Natural killer cell (primary cell): ENCODE data around the gene B3GNT5. TPM values are rescaled to one million over a fixed set of nuclear protein-coding genes. Genes with fewer than 3 reads are reported as not detected.

Experiments used
- ATAC-seq, 3 donors: fragments of 150-1000 bp in 2 of 3; fragments of 200-7000 bp in 1 of 3; cut with Tn5 transposase; 1 replicate in 1 of 3; 2 replicates in 2 of 3; pipeline ENCODE4 v1.10.0; 2021; ENCODE audit warnings: mild to moderate bottlenecking in 2 of 3, moderate library complexity in 2 of 3
- DNase-seq, 2 donors: peaks; one replicate each; pipeline versions ENCODE4 v3.0.0 to v3.0.0-alpha.2; 2013 to 2021; ENCODE audit warnings: mixed read lengths in 1 of 2
- H3K27ac ChIP-seq: one replicate; pipeline ENCODE4 v1.5.1; 2013; ENCODE audit warnings: mild to moderate bottlenecking, low read length
- H3K27me3 ChIP-seq: one replicate; pipeline ENCODE4 v1.6.1; 2013; ENCODE audit warnings: low read length; ENCODE audit not compliant: control insufficient read depth, insufficient read depth
- H3K36me3 ChIP-seq: one replicate; pipeline ENCODE4 v1.6.1; 2013; ENCODE audit warnings: low read length; ENCODE audit not compliant: control insufficient read depth, insufficient read depth
- H3K4me1 ChIP-seq: one replicate; pipeline ENCODE4 v1.6.1; 2013; ENCODE audit warnings: low read length; ENCODE audit not compliant: control insufficient read depth, insufficient read depth
- H3K4me3 ChIP-seq: one replicate; pipeline ENCODE4 v1.5.1; 2013; ENCODE audit warnings: low read length
- H3K9me3 ChIP-seq: one replicate; pipeline ENCODE4 v1.6.1; 2013; ENCODE audit warnings: low read length; ENCODE audit not compliant: control insufficient read depth, insufficient read depth
- H3K27ac Mint-ChIP-seq, 2 donors: one replicate each; pipeline ENCODE4 v1.8.0; 2022; ENCODE audit warnings: mild to moderate bottlenecking in 2 of 2, mixed read lengths in 2 of 2, moderate library complexity in 1 of 2
- H3K27me3 Mint-ChIP-seq, 2 donors: one replicate each; pipeline ENCODE4 v1.8.0; 2022; ENCODE audit warnings: low read depth in 2 of 2, mixed read lengths in 2 of 2
- H3K36me3 Mint-ChIP-seq: one replicate; pipeline ENCODE4 v1.8.0; 2022; ENCODE audit warnings: mixed read lengths
- H3K4me1 Mint-ChIP-seq, 2 donors: one replicate each; pipeline ENCODE4 v1.8.0; 2022; ENCODE audit warnings: mixed read lengths in 2 of 2
- H3K4me3 Mint-ChIP-seq: one replicate; pipeline ENCODE4 v1.8.0; 2022; ENCODE audit warnings: mild to moderate bottlenecking, moderate library complexity, mixed read lengths
- H3K9me3 Mint-ChIP-seq, 2 donors: one replicate each; pipeline ENCODE4 v1.8.0; 2022; ENCODE audit warnings: mixed read lengths in 2 of 2
- CTCF ChIP-seq: fragments of 200-600 bp; IDR thresholded peaks from one replicate; pipeline ENCODE4 v1.8.0; 2022; ENCODE audit warnings: antibody characterized with exemption
- WGBS: methylation state at CpG from one replicate; pipeline ENCODE4 v1.1.7; 2013; ENCODE audit warnings: missing lambda C conversion rate; ENCODE audit not compliant: insufficient coverage; 5-methylcytosine and 5-hydroxymethylcytosine counted together
- intact Hi-C: fragments of 100-400 bp; cut with micrococcal nuclease; formaldehyde crosslinking; loops from one replicate; pipeline ENCODE4 v1.14.2; 2022
- total RNA-seq, 4 donors: library from RNA; stranded (reverse); fragments of 120-200 nt in 1 of 4; gene quantifications; one replicate each; pipeline versions ENCODE4 v1.2.3 to v1.2.4, GENCODE V29; 2013 to 2022

Gene B3GNT5
- total RNA-seq, 3 donors from 2014 or later (not counting 1 experiment from before 2014, with no cell fraction given), result 1.2 to 4.5 (median 3.4) TPM

GRCh38 chr3:183307749-183308148 is 54.7 kb downstream of the B3GNT5 start:
- H3K27ac ChIP-seq, result no peak overlapping the region
- no peak overlapping the region for H3K4me3 ChIP-seq

DNA sequence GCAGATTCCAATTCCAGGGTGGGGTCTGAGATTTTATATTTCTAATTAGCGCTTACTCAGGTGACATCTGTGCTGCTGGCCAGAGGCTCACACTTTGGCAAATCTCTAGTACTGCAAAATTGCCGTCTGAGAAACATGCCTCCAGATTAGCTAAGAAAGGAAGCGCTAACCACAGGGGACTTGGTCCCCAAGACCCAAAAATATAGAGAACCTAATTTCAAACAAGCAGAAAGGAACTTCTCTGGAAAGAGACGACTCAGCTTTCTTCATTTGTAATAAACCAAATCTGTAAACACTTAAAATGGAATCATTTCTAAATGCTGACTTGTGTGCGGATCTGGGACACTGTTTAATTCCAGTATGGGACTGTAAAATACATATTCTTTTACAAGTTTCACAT is 55.7 kb downstream of the B3GNT5 start:
- Histone ChIP-seq H3K9me3 (no peaks in the 10 kb centered on the region), H3K27ac (no peak overlapping the region), H3K4me1 (peaks cover 7% of the 10 kb centered on the region), H3K4me3 (no peak overlapping the region), H3K27me3 (no peaks in the 10 kb centered on the region), H3K36me3 (no peaks in the 10 kb centered on the region)
- Mint-ChIP-seq H3K9me3 (no peaks in the 10 kb centered on the region), H3K27me3 (peaks cover 0 to 3% of the 10 kb centered on the region in 2 donors), H3K4me3 (no peak overlapping the region), H3K4me1 (peaks cover 15 to 17% of the 10 kb centered on the region in 2 donors), H3K36me3 (no peaks in the 10 kb centered on the region), H3K27ac (no peak overlapping the region)
- ATAC-seq (no peak), DNase-seq (no peak)
- TF ChIP-seq CTCF, result no peak
- 65% methylated on average over 4 of the region's 5 CpGs for WGBS
- intact Hi-C loops, result loop anchor here (5.0 kb wide), 1 partner anchor 56 kb away; the partner anchor contains the start of gene B3GNT5

More at GRCh38 chr3:183307749-183308148, 54.7 kb downstream of the B3GNT5 start:
- no peak for TF ChIP-seq CTCF
- Mint-ChIP-seq H3K27ac (peak overlapping the region in 1 of 2 donors; percentile 78), H3K9me3 (no peaks in the 10 kb centered on the region), H3K36me3 (no peaks in the 10 kb centered on the region), H3K4me3 (no peak overlapping the region), H3K4me1 (peaks cover 15 to 18% of the 10 kb centered on the region in 2 donors), H3K27me3 (peaks cover 0 to 5% of the 10 kb centered on the region in 2 donors)
- Histone ChIP-seq H3K4me1 (peaks cover 7% of the 10 kb centered on the region), H3K9me3 (no peaks in the 10 kb centered on the region), H3K27me3 (no peaks in the 10 kb centered on the region), H3K36me3 (no peaks in the 10 kb centered on the region)
- ATAC-seq, result no peak
- intact Hi-C loops, result loop anchor here (2.0 to 5.0 kb wide), 2 partner anchors 21 to 55 kb away; partner anchors contain the start of gene B3GNT5
- WGBS, result 88% methylated on average over 2 of the region's 2 CpGs
- DNase-seq, result no peak

- TF ChIP-seq CTCF, result no peak
- intact Hi-C loops, result loop anchor here (5.0 kb wide), 1 partner anchor 57 kb away; the partner anchor contains the start of gene B3GNT5
- no peaks in the 10 kb centered on the region for H3K36me3 Mint-ChIP-seq
- H3K27me3 ChIP-seq, result no peaks in the 10 kb centered on the region
- H3K9me3 ChIP-seq, result no peaks in the 10 kb centered on the region
- H3K4me1 ChIP-seq, result peaks cover 7% of the 10 kb centered on the region
- no peaks in the 10 kb centered on the region for H3K9me3 Mint-ChIP-seq
- H3K4me1 Mint-ChIP-seq, result peaks cover 13 to 15% of the 10 kb centered on the region in 2 donors
- no peaks in the 10 kb centered on the region for H3K36me3 ChIP-seq
- WGBS, result 93% methylated on average over 5 of the region's 5 CpGs
- no peak overlapping the region for H3K4me3 ChIP-seq
- no peak overlapping the region for H3K27ac ChIP-seq
- no peak for DNase-seq
- no peaks in the 10 kb centered on the region for H3K27me3 Mint-ChIP-seq
- no peak overlapping the region for H3K27ac Mint-ChIP-seq
- no peak overlapping the region for H3K4me3 Mint-ChIP-seq
- no peak for ATAC-seq
These were observed 56.2 kb downstream of the B3GNT5 start for GRCh38 chr3:183309276-183309675.

- Mint-ChIP-seq H3K27ac (no peak overlapping the region), H3K4me1 (peaks cover 13 to 15% of the 10 kb centered on the region in 2 donors), H3K27me3 (no peaks in the 10 kb centered on the region), H3K36me3 (no peaks in the 10 kb centered on the region), H3K9me3 (no peaks in the 10 kb centered on the region), H3K4me3 (no peak overlapping the region)
- WGBS, result 90% methylated on average over 3 of the region's 3 CpGs
- no peak for TF ChIP-seq CTCF
- Histone ChIP-seq H3K4me3 (no peak overlapping the region), H3K27me3 (no peaks in the 10 kb centered on the region), H3K9me3 (no peaks in the 10 kb centered on the region), H3K4me1 (peaks cover 7% of the 10 kb centered on the region), H3K36me3 (no peaks in the 10 kb centered on the region), H3K27ac (no peak overlapping the region)
- ATAC-seq (no peak), DNase-seq (no peak)
- intact Hi-C loops, result no loop called here
These were observed 57.9 kb downstream of the B3GNT5 start for GRCh38 chr3:183310936-183311335.
